HEK293 (cell line): ENCODE results near the gene PLCG2.

Experiments used
- CTCF ChIA-PET: fragments of 350-600 bp; formaldehyde crosslinking; extraction: SDS; loops from one replicate; lab custom pipeline; 2021; ENCODE audit warnings: antibody characterized with exemption; lab: Yijun Ruan, JAX
- POLR2A ChIA-PET: fragments of 300-600 bp; formaldehyde crosslinking; extraction: SDS; loops from one replicate; lab custom pipeline; 2020; ENCODE audit warnings: antibody characterized with exemption, inconsistent platforms; lab: Yijun Ruan, JAX
- H3K27ac ChIP-seq: fragments of 200-500 bp; sonication (Bioruptor generic); 2 replicates; pipeline ENCODE4 v1.5.1; 2014; ENCODE audit warnings: low read depth, low read length, control low read depth, inconsistent platforms; ENCODE audit errors: extremely low read depth
- H3K36me3 ChIP-seq, 2 experiments: fragments of 200-500 bp in 1 of 2; sonication (Bioruptor generic) in 1 of 2; 1 replicate in 1 of 2; 2 replicates in 1 of 2; pipeline ENCODE4 v1.5.1; 2014 to 2017; ENCODE audit warnings: inconsistent platforms in 2 of 2, low read length in 2 of 2; ENCODE audit not compliant: control insufficient read depth in 2 of 2, insufficient read depth in 1 of 2
- H3K4me1 ChIP-seq: fragments of 200-500 bp; sonication (Bioruptor generic); 2 replicates; pipeline ENCODE4 v1.5.1; 2014; ENCODE audit warnings: mild to moderate bottlenecking, low read length, inconsistent platforms; ENCODE audit not compliant: control insufficient read depth, insufficient read depth
- H3K4me3 ChIP-seq: 2 replicates; pipeline ENCODE4 v1.5.1; 2011; ENCODE audit warnings: low read depth, mild to moderate bottlenecking, control low read depth, low read length, moderate library complexity
- H3K9me3 ChIP-seq: fragments of 200-500 bp; sonication (Bioruptor generic); 2 replicates; pipeline ENCODE4 v1.5.1; 2014; ENCODE audit warnings: low read depth, low read length, inconsistent platforms; ENCODE audit not compliant: control insufficient read depth, insufficient read depth
- GFI1B ChIP-seq: fragments of 450-650 bp; formaldehyde crosslinking; IDR thresholded peaks from 2 replicates; pipeline ENCODE4 v1.5.1; 2016; ENCODE audit warnings: missing biosample characterization, missing genetic modification characterization
- MEIS1 ChIP-seq: sonication (generic); formaldehyde crosslinking; IDR thresholded peaks from 2 replicates; pipeline ENCODE4 v1.8.1; 2022; ENCODE audit warnings: missing genetic modification reagents, mild to moderate bottlenecking, borderline replicate concordance
- ZNF157 ChIP-seq: fragments of 450-650 bp; formaldehyde crosslinking; IDR thresholded peaks from 2 replicates; pipeline ENCODE4 v1.5.1; 2016; ENCODE audit warnings: missing biosample characterization, missing genetic modification characterization
- ZNF174 ChIP-seq: fragments of 450-650 bp; formaldehyde crosslinking; IDR thresholded peaks from 2 replicates; pipeline ENCODE4 v1.5.0; 2017; ENCODE audit warnings: missing biosample characterization, mild to moderate bottlenecking, missing genetic modification characterization
- ZNF24 ChIP-seq: fragments of 450-650 bp; formaldehyde crosslinking; IDR thresholded peaks from 2 replicates; pipeline ENCODE4 v1.5.1; 2016; ENCODE audit warnings: missing biosample characterization, missing genetic modification characterization
- ZNF324 ChIP-seq: fragments of 450-650 bp; formaldehyde crosslinking; IDR thresholded peaks from 2 replicates; pipeline ENCODE4 v1.5.1; 2016; ENCODE audit warnings: missing biosample characterization, missing genetic modification characterization
- ZNF350 ChIP-seq: fragments of 450-650 bp; formaldehyde crosslinking; IDR thresholded peaks from 2 replicates; pipeline ENCODE4 v1.5.0; 2017; ENCODE audit warnings: missing biosample characterization, mild to moderate bottlenecking, missing genetic modification characterization
- ZNF426 ChIP-seq: fragments of 450-650 bp; formaldehyde crosslinking; IDR thresholded peaks from 2 replicates; pipeline ENCODE4 v1.5.1; 2017; ENCODE audit warnings: missing biosample characterization, missing genetic modification characterization, mild to moderate bottlenecking, inconsistent platforms, moderate library complexity
- ZNF433 ChIP-seq: fragments of 450-650 bp; formaldehyde crosslinking; IDR thresholded peaks from 2 replicates; pipeline ENCODE4 v1.5.1; 2016; ENCODE audit warnings: missing biosample characterization, missing genetic modification characterization, low read depth
- ZNF473 ChIP-seq: fragments of 450-650 bp; formaldehyde crosslinking; IDR thresholded peaks from 2 replicates; pipeline ENCODE4 v1.5.1; 2017; ENCODE audit warnings: missing biosample characterization, missing genetic modification characterization
- ZNF561 ChIP-seq: fragments of 450-650 bp; IDR thresholded peaks from 2 replicates; pipeline ENCODE4 v1.5.1; 2018; ENCODE audit warnings: missing biosample characterization, missing genetic modification characterization, borderline replicate concordance
- ZNF600 ChIP-seq: fragments of 450-650 bp; formaldehyde crosslinking; IDR thresholded peaks from 2 replicates; pipeline ENCODE4 v1.5.1; 2016; ENCODE audit warnings: missing biosample characterization, missing genetic modification characterization
- ZNF792 ChIP-seq: fragments of 450-650 bp; formaldehyde crosslinking; IDR thresholded peaks from 2 replicates; pipeline ENCODE4 v1.5.1; 2016; ENCODE audit warnings: missing biosample characterization, missing genetic modification characterization
- ZNF837 ChIP-seq: fragments of 450-650 bp; formaldehyde crosslinking; IDR thresholded peaks from 2 replicates; pipeline ENCODE4 v1.5.1; 2016; ENCODE audit warnings: missing biosample characterization, missing genetic modification characterization
- ZNF843 ChIP-seq: fragments of 450-650 bp; formaldehyde crosslinking; IDR thresholded peaks from 2 replicates; pipeline ENCODE4 v1.5.1; 2016; ENCODE audit warnings: missing biosample characterization, missing genetic modification characterization
- ZSCAN30 ChIP-seq: fragments of 450-650 bp; IDR thresholded peaks from 2 replicates; pipeline ENCODE4 v1.5.1; 2018; ENCODE audit warnings: missing biosample characterization, mild to moderate bottlenecking, missing genetic modification characterization, moderate library complexity
- TF ChIP-seq, protein P1 (sequence below): fragments of 450-650 bp; formaldehyde crosslinking; IDR thresholded peaks from 2 replicates; pipeline ENCODE4 v1.5.1; 2016; ENCODE audit warnings: missing biosample characterization, missing genetic modification characterization
- TF ChIP-seq, protein P2 (sequence below): fragments of 450-650 bp; formaldehyde crosslinking; IDR thresholded peaks from 2 replicates; pipeline ENCODE4 v1.5.1; 2017; ENCODE audit warnings: missing biosample characterization, missing genetic modification characterization
- TF ChIP-seq, protein P3 (sequence below): fragments of 450-650 bp; formaldehyde crosslinking; IDR thresholded peaks from 2 replicates; pipeline ENCODE4 v1.5.1; 2016; ENCODE audit warnings: missing biosample characterization, missing genetic modification characterization
- TF ChIP-seq, protein P4 (sequence below): fragments of 450-650 bp; formaldehyde crosslinking; IDR thresholded peaks from 2 replicates; pipeline ENCODE4 v1.5.1; 2017; ENCODE audit warnings: missing biosample characterization, missing genetic modification characterization
- TF ChIP-seq, protein P5 (sequence below): fragments of 450-650 bp; formaldehyde crosslinking; IDR thresholded peaks from 2 replicates; pipeline ENCODE4 v1.5.1; 2016; ENCODE audit warnings: missing biosample characterization, missing genetic modification characterization
- TF ChIP-seq, protein P6 (sequence below): fragments of 450-650 bp; formaldehyde crosslinking; IDR thresholded peaks from 2 replicates; pipeline ENCODE4 v1.5.1; 2016; ENCODE audit warnings: missing biosample characterization, missing genetic modification characterization

The PLCG2 gene

DNA sequence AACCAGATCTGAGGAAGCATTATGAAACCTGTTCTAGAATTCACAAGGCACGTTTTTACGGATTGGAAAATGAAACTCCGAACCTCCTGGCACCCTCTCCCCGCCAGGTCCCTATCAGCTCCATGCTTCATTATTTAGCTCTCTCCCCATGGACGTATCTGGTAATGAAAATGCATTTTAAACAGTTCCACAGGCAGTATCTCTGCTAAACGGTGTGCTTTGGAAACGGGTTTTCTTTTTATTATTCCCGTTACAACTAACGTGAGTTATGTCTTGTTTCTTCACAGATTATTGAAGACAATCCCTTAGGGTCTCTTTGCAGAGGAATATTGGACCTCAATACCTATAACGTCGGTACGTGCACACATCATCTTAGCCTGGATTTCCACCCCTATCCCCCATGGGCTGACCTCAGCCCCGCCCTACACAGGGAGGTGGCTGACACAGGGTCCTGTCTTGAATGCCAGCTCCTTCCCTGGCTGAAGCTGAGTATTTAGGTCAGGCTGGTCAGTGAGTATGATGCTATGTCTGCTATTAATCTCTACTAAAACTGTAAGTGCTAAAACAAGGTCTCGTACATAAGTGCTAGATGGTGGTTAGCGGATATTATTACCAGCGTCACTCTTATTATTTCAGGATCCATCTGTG, 149.3 kb downstream of the PLCG2 start (continued):
- no peak for TF ChIP-seq ZNF324 (tag by site-specific recombination)
- TF ChIP-seq, protein P1, sequence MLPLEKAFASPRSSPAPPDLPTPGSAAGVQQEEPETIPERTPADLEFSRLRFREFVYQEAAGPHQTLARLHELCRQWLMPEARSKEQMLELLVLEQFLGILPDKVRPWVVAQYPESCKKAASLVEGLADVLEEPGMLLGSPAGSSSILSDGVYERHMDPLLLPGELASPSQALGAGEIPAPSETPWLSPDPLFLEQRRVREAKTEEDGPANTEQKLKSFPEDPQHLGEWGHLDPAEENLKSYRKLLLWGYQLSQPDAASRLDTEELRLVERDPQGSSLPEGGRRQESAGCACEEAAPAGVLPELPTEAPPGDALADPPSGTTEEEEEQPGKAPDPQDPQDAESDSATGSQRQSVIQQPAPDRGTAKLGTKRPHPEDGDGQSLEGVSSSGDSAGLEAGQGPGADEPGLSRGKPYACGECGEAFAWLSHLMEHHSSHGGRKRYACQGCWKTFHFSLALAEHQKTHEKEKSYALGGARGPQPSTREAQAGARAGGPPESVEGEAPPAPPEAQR, result no peak
- no peak for TF ChIP-seq MEIS1 (CRISPR knock-in tag)
- TF ChIP-seq, protein P2, sequence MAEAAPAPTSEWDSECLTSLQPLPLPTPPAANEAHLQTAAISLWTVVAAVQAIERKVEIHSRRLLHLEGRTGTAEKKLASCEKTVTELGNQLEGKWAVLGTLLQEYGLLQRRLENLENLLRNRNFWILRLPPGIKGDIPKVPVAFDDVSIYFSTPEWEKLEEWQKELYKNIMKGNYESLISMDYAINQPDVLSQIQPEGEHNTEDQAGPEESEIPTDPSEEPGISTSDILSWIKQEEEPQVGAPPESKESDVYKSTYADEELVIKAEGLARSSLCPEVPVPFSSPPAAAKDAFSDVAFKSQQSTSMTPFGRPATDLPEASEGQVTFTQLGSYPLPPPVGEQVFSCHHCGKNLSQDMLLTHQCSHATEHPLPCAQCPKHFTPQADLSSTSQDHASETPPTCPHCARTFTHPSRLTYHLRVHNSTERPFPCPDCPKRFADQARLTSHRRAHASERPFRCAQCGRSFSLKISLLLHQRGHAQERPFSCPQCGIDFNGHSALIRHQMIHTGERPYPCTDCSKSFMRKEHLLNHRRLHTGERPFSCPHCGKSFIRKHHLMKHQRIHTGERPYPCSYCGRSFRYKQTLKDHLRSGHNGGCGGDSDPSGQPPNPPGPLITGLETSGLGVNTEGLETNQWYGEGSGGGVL (tag by site-specific recombination), result no peak
- no peak for TF ChIP-seq ZNF174 (tag by site-specific recombination)
- no peak for TF ChIP-seq ZNF24 (tag by site-specific recombination)
- TF ChIP-seq ZNF600 (tag by site-specific recombination), result no peak
- TF ChIP-seq ZNF561 (tag by site-specific recombination), result no peak
- no peak for TF ChIP-seq ZNF426 (tag by site-specific recombination)

DNA sequence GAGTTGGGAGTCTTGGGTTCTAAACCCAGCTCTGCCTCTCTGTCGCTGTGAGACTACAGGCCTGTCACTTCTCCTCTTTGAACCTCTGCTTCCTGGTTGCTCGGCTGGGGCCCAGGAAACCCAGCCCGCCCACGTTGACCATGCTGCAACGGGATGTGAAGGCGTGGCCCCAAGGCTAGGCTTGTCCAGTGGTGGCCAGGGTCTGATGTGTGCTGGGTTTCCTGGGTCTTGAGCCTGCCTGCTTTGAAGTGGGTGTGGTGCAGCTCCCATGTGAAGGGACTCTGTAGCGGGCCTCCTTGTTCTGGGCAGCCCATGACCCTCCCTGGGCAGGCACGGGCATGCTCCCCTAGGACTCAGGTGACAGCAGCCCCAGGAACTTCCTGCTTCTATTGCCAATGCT, 149.9 kb downstream of the PLCG2 start:
- ChIA-PET CTCF (interaction anchor here (1.0 to 1.6 kb wide), 2 partner anchors 10 to 12 kb away, joined by 4 to 6 read pairs; no protein-coding TSS in a partner anchor), POLR2A (no interaction called here)
- no peaks in the 10 kb centered on the region for H3K9me3 ChIP-seq
- no peaks in the 10 kb centered on the region for H3K4me1 ChIP-seq
- H3K27ac ChIP-seq, result no peak overlapping the region
- no peak overlapping the region for H3K4me3 ChIP-seq
- H3K36me3 ChIP-seq, result no peaks in the 10 kb centered on the region
- TF ChIP-seq ZNF473 (tag by site-specific recombination) (no peak), ZNF837 (no peak), ZNF157 (tag by site-specific recombination) (no peak), ZNF792 (tag by site-specific recombination) (no peak), ZNF433 (no peak), ZNF350 (tag by site-specific recombination) (no peak), ZSCAN30 (tag by site-specific recombination) (no peak), ZNF843 (tag by site-specific recombination) (no peak), GFI1B (tag by site-specific recombination) (no peak)
- TF ChIP-seq, protein P3, sequence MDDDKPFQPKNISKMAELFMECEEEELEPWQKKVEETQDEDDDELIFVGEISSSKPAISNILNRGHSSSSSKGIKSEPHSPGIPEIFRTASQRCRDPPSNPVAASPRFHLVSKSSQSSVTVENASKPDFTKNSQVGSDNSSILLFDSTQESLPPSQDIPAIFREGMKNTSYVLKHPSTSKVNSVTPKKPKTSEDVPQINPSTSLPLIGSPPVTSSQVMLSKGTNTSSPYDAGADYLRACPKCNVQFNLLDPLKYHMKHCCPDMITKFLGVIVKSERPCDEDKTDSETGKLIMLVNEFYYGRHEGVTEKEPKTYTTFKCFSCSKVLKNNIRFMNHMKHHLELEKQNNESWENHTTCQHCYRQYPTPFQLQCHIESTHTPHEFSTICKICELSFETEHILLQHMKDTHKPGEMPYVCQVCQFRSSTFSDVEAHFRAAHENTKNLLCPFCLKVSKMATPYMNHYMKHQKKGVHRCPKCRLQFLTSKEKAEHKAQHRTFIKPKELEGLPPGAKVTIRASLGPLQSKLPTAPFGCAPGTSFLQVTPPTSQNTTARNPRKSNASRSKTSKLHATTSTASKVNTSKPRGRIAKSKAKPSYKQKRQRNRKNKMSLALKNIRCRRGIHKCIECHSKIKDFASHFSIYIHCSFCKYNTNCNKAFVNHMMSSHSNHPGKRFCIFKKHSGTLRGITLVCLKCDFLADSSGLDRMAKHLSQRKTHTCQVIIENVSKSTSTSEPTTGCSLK (tag by site-specific recombination), result no peak
- TF ChIP-seq, protein P4, sequence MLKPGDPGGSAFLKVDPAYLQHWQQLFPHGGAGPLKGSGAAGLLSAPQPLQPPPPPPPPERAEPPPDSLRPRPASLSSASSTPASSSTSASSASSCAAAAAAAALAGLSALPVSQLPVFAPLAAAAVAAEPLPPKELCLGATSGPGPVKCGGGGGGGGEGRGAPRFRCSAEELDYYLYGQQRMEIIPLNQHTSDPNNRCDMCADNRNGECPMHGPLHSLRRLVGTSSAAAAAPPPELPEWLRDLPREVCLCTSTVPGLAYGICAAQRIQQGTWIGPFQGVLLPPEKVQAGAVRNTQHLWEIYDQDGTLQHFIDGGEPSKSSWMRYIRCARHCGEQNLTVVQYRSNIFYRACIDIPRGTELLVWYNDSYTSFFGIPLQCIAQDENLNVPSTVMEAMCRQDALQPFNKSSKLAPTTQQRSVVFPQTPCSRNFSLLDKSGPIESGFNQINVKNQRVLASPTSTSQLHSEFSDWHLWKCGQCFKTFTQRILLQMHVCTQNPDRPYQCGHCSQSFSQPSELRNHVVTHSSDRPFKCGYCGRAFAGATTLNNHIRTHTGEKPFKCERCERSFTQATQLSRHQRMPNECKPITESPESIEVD (tag by site-specific recombination), result no peak
- TF ChIP-seq, protein P5, sequence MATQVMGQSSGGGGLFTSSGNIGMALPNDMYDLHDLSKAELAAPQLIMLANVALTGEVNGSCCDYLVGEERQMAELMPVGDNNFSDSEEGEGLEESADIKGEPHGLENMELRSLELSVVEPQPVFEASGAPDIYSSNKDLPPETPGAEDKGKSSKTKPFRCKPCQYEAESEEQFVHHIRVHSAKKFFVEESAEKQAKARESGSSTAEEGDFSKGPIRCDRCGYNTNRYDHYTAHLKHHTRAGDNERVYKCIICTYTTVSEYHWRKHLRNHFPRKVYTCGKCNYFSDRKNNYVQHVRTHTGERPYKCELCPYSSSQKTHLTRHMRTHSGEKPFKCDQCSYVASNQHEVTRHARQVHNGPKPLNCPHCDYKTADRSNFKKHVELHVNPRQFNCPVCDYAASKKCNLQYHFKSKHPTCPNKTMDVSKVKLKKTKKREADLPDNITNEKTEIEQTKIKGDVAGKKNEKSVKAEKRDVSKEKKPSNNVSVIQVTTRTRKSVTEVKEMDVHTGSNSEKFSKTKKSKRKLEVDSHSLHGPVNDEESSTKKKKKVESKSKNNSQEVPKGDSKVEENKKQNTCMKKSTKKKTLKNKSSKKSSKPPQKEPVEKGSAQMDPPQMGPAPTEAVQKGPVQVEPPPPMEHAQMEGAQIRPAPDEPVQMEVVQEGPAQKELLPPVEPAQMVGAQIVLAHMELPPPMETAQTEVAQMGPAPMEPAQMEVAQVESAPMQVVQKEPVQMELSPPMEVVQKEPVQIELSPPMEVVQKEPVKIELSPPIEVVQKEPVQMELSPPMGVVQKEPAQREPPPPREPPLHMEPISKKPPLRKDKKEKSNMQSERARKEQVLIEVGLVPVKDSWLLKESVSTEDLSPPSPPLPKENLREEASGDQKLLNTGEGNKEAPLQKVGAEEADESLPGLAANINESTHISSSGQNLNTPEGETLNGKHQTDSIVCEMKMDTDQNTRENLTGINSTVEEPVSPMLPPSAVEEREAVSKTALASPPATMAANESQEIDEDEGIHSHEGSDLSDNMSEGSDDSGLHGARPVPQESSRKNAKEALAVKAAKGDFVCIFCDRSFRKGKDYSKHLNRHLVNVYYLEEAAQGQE (tag by site-specific recombination), result no peak
- TF ChIP-seq, protein P6, sequence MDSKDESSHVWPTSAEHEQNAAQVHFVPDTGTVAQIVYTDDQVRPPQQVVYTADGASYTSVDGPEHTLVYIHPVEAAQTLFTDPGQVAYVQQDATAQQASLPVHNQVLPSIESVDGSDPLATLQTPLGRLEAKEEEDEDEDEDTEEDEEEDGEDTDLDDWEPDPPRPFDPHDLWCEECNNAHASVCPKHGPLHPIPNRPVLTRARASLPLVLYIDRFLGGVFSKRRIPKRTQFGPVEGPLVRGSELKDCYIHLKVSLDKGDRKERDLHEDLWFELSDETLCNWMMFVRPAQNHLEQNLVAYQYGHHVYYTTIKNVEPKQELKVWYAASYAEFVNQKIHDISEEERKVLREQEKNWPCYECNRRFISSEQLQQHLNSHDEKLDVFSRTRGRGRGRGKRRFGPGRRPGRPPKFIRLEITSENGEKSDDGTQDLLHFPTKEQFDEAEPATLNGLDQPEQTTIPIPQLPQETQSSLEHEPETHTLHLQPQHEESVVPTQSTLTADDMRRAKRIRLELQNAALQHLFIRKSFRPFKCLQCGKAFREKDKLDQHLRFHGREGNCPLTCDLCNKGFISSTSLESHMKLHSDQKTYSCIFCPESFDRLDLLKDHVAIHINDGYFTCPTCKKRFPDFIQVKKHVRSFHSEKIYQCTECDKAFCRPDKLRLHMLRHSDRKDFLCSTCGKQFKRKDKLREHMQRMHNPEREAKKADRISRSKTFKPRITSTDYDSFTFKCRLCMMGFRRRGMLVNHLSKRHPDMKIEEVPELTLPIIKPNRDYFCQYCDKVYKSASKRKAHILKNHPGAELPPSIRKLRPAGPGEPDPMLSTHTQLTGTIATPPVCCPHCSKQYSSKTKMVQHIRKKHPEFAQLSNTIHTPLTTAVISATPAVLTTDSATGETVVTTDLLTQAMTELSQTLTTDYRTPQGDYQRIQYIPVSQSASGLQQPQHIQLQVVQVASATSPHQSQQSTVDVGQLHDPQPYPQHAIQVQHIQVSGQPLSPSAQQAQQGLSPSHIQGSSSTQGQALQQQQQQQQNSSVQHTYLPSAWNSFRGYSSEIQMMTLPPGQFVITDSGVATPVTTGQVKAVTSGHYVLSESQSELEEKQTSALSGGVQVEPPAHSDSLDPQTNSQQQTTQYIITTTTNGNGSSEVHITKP, result no peak
